GM18873 (cell line): ENCODE results near the gene MYBPHL.

ENCODE experiments used
- ATAC-seq: cut with Tn5 transposase; IDR thresholded peaks from one replicate; pipeline ENCODE4 v1.9.1; 2021; ENCODE audit warnings: mild to moderate bottlenecking, moderate library complexity, moderate number of reproducible peaks; ENCODE audit not compliant: unreplicated experiment, low FRiP score

MYBPHL gene

DNA sequence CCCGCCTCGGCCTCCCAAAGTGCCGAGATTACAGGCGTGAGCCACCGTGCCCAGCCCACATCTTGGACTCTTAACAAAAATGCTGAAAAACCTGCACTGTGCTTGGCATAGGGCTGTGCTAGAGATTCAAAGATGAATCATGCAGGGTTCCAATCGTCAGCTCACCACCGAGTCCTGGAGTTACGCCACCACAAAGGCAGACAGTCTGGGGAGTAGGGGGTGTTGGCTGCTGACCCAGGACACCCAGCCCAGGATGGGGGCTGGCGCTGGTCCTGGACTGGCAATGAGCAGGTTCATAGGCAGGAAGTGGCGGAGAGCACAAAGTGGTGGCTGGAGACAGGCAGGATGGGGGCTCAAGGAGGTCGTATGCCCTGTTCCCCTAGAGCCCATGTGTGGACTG lies 39.8 kb downstream of the MYBPHL start:
- ATAC-seq: no peak

DNA sequence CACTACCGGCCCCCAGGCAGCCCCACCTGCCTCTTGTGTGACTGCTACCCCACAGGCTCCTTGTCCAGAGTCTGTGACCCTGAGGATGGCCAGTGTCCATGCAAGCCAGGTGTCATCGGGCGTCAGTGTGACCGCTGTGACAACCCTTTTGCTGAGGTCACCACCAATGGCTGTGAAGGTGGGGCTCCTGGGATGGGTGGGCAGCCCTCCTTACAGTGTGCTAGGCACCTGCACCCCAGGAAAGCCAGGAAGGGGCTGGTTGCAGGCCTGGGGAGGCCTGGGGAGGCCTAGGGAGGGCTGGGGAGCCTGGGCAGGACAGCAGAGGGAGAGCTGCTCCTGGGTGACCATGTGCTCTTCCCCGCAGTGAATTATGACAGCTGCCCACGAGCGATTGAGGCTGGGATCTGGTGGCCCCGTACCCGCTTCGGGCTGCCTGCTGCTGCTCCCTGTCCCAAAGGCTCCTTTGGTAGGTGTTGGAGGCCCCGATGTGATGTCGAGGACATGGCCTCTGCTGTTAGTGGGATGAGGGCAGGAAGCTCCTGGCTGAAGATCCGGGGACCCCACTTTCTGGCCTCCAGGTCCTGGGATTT lies 41.0 kb downstream of the MYBPHL start:
- no peak for ATAC-seq

DNA sequence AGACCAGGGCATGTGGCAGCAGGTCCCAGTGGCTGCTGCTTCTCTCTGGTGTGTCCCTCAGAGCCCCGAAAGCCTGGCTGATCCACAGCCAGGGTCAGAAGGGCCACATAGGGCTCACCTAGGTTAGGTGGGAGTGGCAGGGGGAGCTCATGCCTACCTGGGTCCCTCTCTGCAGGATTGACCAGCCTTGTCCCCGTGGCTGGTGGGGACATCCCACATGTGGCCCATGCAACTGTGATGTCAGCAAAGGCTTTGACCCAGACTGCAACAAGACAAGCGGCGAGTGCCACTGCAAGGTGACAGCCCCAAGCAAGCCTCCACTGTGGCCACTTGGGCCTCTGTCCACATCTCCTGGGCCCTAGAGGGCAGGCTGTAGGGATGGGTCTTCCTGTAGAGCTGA lies 41.8 kb downstream of the MYBPHL start:
- ATAC-seq: no peak

DNA sequence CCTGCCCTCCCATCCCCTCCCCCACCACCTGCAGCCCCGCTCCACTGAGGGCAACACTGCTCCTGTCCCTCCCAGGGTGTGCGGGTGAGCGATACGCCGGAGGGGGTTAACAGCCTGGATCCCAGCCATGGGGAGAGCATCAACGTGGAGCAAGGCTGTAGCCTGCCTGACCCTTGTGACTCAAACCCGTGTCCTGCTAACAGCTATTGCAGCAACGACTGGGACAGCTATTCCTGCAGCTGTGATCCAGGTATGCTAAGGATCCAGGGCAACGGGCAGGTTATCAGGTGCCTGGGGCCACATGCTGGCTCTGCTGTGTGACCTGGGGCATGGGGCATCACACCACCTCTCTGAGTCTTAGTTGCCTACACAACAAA lies 42.4 kb downstream of the MYBPHL start:
- ATAC-seq: no peak

DNA sequence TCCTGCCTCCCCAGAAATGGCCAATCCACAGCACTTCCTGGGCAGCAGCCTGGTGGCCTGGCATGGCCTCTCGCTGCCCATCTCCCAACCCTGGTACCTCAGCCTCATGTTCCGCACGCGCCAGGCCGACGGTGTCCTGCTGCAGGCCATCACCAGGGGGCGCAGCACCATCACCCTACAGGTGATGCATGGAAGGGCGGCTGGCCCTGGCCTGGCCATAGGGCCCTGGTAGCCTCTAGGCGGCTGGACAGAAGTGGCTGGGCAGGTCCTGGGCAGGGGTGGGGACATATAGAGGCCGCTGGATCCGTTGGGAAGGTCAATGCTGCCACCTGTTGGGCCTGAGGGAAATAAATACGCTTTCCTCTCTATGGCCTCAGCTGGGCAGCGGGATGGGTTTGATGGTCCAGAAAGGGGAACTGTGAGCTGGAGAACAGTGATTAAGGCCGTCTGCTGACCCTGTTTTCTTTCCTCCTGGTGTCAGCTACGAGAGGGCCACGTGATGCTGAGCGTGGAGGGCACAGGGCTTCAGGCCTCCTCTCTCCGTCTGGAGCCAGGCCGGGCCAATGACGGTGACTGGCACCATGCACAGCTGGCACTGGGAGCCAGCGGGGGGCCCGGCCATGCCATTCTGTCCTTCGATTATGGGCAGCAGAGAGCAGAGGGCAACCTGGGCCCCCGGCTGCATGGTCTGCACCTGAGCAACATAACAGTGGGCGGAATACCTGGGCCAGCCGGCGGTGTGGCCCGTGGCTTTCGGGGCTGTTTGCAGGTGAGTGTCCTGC lies 43.0 kb downstream of the MYBPHL start:
- no peak for ATAC-seq

DNA sequence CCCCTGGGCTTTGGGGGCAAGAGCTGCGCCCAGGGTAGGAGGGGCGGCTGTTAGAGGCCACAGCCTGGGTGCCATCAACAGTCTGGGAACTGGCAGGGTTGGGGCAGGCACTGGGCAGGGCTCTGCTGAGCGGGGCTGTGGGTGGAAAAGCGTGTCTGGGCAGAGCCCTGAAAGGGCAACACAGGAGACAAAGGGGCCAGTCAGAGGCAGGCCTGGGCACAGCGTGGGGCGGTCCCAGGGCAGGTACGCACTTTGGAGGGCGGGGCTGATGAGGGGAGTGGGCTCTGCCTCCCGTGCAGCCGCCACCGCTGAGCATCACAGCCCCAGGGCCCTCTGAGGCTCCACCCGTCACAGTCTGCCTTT lies 43.6 kb downstream of the MYBPHL start:
- no peak for ATAC-seq

DNA sequence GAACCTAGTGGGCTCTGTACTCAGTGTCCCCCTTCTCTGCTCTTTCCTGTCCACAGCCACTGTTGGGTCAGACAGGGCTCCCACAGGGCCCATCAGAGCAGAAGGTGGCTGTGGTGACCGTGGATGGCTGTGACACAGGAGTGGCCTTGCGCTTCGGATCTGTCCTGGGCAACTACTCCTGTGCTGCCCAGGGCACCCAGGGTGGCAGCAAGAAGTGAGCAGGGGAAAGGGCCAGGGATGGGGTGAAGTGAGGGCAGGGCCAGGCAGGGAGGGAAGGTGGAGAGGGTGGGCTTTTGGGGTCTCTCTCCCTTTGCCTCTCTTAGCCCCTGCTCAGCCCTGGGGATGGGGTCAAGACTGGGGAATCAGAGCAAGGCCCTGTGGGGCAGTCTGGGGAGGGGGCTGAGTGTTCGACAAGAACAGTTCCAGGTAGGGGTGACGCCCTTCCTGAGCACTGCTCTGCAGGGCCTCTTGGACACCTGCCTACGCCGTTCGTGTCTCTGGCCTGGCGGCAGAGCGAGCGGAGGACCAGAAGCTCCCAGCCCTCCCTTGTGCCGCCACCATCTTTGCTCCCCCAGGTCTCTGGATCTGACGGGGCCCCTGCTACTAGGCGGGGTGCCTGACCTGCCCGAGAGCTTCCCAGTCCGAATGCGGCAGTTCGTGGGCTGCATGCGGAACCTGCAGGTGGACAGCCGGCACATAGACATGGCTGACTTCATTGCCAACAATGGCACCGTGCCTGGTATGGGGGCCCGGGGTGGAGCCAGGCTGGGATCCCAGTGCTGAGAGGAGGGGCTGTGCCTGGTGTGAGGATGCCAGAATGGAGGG lies 44.4 kb downstream of the MYBPHL start:
- ATAC-seq: no peak

DNA sequence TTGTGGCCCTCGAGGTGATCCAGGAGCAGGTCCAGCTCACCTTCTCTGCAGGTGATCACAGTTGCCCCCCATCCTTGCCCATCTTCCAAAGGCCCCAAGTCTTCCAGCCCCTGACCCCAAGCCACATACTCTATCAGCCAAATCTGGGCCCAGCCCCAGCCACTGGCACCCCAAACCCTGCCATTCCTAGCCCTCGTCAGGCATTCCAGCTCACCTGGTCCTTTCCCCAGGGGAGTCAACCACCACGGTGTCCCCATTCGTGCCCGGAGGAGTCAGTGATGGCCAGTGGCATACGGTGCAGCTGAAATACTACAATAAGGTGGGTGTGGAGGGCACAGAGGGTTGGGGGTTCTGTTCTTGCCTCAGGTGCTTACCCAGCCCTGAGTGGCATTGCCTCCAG lies 45.2 kb downstream of the MYBPHL start:
- no peak for ATAC-seq

DNA sequence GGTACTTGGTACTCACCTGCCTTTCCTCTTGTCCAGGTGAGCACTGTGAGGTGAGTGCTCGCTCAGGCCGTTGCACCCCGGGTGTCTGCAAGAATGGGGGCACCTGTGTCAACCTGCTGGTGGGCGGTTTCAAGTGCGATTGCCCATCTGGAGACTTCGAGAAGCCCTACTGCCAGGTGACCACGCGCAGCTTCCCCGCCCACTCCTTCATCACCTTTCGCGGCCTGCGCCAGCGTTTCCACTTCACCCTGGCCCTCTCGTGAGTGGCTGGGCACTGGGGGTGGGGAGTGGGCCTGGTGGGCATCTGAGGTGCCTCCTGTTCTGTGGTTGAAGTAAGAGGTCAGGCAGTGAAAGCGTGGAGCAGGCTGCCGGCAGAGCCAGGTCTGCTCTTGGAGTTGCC lies 45.8 kb downstream of the MYBPHL start:
- ATAC-seq: no peak

DNA sequence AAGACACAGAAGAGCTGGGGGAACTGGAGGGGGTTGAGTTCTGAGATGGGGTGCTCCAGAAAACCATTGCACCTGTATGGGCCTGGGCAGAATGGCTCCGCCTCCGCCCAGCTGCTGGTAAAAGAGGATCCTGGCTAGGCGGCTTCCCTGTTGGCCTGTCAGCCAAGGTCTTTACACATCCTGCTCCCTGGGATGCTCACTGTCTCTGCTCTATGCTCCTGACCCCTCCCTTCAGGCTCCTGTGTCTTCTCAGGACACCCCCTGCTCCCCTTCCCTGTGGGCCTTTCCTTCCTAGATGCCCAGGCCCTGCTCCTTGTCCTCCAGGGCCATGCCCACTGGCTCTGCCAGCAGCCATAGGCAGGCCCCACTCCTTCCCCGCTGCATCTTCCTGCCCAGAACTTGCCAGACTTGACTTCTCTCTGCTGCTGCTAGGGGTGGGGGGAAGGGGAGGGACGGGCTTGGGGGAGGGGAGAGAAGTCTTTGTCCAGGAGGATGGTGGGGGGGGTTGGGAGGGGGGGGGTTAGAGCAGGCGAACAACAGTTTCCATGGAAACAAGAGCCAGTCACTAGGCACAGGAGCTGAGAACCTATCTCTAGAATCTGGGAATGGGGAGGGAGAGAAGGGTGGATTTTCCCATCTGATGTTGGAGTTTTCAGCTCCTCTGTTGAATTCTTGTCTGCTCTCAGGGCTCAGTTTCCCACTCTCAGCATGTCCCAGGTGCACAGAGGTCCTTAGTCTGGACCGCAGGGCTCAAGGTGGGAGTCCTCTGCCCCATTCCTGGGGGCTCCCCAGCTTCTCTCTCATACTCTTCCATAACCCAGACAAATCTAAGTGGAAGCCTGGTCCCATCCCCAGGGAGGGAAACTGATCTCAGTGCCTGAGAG lies 46.9 kb downstream of the MYBPHL start:
- ATAC-seq: no peak

DNA sequence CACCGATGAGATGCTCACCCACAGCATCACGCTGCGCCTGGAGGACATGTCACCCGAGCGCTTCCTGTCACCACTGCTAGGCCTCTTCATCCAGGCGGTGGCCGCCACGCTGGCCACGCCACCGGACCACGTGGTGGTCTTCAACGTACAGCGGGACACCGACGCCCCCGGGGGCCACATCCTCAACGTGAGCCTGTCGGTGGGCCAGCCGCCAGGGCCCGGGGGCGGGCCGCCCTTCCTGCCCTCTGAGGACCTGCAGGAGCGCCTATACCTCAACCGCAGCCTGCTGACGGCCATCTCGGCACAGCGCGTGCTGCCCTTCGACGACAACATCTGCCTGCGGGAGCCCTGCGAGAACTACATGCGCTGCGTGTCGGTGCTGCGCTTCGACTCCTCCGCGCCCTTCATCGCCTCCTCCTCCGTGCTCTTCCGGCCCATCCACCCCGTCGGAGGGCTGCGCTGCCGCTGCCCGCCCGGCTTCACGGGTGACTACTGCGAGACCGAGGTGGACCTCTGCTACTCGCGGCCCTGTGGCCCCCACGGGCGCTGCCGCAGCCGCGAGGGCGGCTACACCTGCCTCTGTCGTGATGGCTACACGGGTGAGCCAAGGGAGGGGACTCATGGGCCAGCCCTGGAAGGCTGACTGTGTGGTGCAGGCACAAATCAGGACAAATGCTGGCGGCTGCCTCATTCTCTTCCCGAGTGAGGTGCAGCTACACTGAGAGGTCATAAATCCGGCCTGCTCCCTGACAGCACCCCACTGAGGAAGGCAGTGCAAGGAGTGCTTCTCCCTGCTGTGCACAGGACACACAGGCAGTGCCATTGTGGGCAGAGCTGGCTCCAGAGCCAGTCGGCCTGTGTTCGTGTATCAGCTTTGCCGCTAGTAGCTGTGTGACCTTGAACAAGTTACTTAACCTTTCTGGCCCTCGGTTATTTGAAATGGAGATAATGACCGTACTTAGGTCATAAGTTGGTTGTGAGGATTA lies 48.0 kb downstream of the MYBPHL start:
- ATAC-seq: no peak

DNA sequence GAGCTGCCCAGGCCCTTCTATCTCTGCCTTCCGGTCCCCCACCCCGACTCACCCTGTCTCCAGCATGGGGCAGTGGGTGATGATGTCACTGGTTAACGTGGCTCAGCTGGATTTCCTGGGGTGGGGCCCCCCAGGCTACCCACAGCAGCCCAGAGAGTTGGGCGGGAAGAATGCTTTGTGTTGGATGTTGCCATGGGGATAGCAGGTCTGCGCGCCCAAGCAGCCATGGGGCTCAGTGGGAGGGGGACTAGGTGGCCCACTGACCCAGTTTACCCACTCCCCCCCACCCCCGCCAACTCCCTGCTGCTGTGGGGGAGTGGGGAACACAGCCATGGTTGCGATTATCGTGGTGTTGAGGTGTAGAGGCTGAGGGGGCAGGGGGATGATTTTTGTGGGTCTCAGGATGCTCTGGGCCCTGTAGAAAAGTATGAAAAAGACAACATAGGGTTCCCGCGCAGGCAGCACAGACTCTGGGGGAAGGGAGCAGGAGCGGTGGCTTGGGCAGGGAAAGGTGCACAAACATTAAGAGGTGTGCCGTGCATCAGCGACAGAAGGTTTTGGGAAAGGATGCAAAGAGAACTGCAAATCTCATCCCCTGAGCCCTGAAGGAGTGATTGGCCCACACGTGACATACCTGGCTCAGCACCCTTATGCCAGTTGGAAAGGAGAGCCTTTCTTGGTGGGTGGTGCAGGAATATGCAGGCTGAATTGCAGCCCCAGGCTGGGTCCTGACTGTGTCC lies 49.0 kb downstream of the MYBPHL start:
- no peak for ATAC-seq

DNA sequence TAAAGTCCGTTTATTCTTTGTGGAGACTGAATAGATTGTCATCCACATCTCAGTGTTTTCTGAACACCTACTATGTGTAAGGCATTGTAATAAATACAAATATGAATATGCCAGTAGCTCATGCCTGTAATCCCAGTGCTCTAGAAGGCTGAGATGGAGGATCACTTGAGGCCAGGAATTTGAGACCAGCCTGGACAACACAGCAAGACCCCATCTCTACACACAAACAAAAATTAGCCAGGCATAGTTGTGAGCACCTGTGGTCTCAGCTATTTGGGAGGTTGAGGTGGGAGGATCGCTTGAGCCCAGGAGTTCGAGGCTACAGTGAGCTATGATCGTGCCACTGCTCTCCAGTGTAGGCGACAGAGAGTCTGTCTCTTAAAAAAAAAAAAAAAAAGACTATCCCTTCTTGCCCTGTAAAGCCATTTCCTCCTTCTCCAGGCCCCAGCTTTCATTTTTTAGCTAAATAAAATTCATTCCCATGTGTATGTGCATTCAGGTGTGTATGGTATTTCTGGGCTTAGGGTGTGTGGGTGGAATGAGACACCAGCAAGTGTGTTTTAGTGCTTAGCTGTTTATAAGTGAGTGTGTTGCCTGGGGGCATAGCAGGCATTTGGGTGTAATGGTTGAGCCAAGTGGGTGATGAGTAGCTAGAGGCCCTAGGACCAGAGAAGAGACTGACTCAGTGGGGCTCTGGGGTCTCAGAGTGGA lies 49.7 kb downstream of the MYBPHL start:
- ATAC-seq: no peak

DNA sequence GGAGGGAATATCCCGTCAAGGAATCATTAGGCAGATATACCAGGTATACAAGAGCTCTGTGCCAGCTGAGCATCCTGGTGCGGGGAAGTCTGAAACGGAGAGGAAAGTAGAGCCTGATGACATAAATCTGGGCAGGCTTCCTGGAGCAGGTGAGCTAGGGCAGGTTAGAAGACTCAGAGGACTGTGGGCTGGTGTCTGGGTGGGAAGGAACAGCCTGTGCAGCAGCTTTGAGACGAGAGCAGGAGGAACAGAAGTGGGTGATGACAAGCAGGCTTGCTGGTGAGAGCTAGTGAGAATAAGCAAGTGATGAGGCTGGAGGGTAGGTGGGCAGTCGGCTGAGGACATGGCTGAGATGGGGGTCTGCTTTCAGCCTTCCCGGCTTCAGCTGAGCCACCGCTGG lies 50.7 kb downstream of the MYBPHL start:
- no peak for ATAC-seq

DNA sequence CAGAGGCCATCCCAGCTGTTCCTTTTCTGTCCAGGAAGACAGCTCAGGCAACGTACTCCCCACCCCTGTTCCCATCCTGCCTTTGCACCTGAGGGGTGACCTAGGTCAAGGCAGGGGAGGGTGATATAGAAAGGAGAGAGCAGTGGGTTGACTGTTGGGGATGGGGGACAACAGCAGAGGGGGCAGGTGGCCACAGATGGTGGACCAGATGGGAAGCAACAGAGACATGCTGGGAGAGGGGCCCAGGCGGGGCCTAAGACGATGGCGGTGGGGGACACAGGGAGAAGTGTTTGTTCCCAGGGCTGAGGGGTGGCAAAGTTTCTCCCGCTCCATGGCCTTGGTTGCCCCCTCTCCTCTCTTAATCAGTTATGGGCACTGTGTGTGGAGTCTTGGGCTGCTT lies 51.1 kb downstream of the MYBPHL start:
- ATAC-seq: no peak

DNA sequence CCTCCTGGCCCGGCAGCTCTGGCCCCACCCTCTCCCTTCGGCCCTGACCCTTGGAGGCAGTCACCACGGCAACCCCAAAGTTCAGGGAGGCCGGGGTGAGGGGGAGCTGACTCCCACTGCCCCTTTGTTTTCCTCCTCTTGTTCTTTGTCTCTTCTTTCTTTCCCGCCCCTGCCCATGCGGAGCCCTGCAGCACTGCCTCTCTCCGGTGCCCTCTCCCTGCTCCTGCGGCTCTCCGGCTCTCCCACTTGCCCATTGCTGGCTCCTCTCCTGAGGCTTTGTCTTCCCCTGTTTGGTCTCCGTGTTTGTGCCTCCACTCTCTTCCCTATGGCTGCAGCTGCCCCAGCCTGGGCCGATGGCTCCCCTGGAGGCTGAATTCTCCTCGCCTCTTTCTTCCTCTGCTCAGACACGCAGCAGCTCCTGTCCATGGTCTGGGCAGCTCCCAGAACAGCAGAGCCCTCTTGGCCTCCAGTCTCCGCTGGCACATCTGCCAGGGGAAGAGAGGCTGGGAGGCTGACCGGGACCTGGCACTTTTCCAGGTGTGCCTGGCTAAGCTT lies 51.6 kb downstream of the MYBPHL start:
- no peak for ATAC-seq

DNA sequence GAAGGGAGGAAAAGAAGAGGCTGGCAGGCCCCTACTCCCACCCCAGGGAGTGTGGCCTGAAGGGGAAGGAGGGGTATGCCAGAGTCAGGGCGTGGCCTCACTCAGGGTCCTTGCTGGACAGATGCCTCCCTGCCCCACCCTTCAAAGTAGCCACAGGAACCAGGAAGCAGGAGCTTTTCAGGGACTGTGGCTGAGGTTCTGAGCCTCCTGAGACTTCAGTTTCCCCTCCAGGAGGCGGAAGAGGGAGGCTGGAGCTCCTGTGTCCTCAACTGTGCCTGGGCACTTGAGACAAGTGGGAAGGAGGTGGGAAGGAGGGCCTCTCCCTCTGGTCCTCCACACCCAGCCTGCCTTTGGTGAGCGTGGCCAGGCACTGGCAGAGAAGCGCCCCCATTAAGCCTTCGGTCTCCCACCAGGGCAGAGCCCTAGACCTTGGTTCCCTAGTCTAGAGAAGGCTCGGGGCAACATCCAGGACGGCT lies 52.2 kb downstream of the MYBPHL start:
- ATAC-seq: no peak
